Stomach smooth muscle (tissue), 2 donors: ENCODE data around the gene ARL6.

ENCODE experiments used
- H3K27ac ChIP-seq: one replicate; pipeline ENCODE4 v1.7.0; 2013; ENCODE audit warnings: mild to moderate bottlenecking, low read length, inconsistent platforms
- H3K27me3 ChIP-seq, 2 donors: one replicate each; pipeline ENCODE4 v1.7.0; 2013; ENCODE audit warnings: low read length in 2 of 2; ENCODE audit not compliant: insufficient read depth in 2 of 2, control insufficient read depth in 1 of 2
- H3K36me3 ChIP-seq, 2 donors: one replicate each; pipeline ENCODE4 v1.7.0; 2013; ENCODE audit warnings: low read length in 2 of 2; ENCODE audit not compliant: control insufficient read depth in 2 of 2, insufficient read depth in 2 of 2
- H3K4me1 ChIP-seq: one replicate; pipeline ENCODE4 v1.7.0; 2013; ENCODE audit warnings: low read length; ENCODE audit not compliant: control insufficient read depth, insufficient read depth
- H3K4me3 ChIP-seq, 2 donors: one replicate each; pipeline ENCODE4 v1.7.0; 2013; ENCODE audit warnings: low read length in 2 of 2
- H3K9ac ChIP-seq, 2 donors: one replicate each; pipeline ENCODE4 v1.7.0; 2013; ENCODE audit warnings: low read length in 2 of 2, mild to moderate bottlenecking in 1 of 2
- H3K9me3 ChIP-seq, 2 donors: one replicate each; pipeline ENCODE4 v1.7.0; 2013; ENCODE audit warnings: low read length in 2 of 2; ENCODE audit not compliant: control insufficient read depth in 2 of 2
- donor health status: healthy.
- donor health status: Pancreatic carcinoma.

ARL6 gene

GRCh38 chr3:97764407-97765238 is at the start of gene ARL6:
Gene ARL6 (plus strand): TSS chr3:97764758. CDS start chr3:97768108, 3,350 bp downstream.
- peaks cover 3% of the 10 kb centered on the region for H3K4me1 ChIP-seq
- H3K27ac ChIP-seq, result peak within 1 kb of the TSS; percentile 25
- H3K36me3 ChIP-seq, result peaks cover 0 to 2% of the 10 kb centered on the region in 2 donors
- no peaks in the 10 kb centered on the region for H3K27me3 ChIP-seq
- peak within 1 kb of the TSS; percentile 74 to 80 for H3K9ac ChIP-seq
- peak within 1 kb of the TSS; percentile 88 to 95 for H3K4me3 ChIP-seq
- no peaks in the 10 kb centered on the region for H3K9me3 ChIP-seq

GRCh38 chr3:97719156-97719821 is 45.3 kb upstream of the ARL6 start:
- Histone ChIP-seq H3K4me3 (peak overlapping the region in 1 of 2 donors; percentile 44), H3K27me3 (no peaks in the 10 kb centered on the region), H3K9me3 (no peaks in the 10 kb centered on the region)

GRCh38 chr3:97720417-97720816 is 44.1 kb upstream of the ARL6 start:
- H3K27ac ChIP-seq, result no peak overlapping the region
- H3K9me3 ChIP-seq, result no peaks in the 10 kb centered on the region
- H3K36me3 ChIP-seq, result no peaks in the 10 kb centered on the region
- H3K27me3 ChIP-seq, result no peaks in the 10 kb centered on the region
- H3K4me1 ChIP-seq, result no peaks in the 10 kb centered on the region
- no peak overlapping the region for H3K4me3 ChIP-seq
- peak overlapping the region in 1 of 2 donors; percentile 5 for H3K9ac ChIP-seq

More at GRCh38 chr3:97719156-97719821, 45.3 kb upstream of the ARL6 start:
- no peaks in the 10 kb centered on the region for H3K36me3 ChIP-seq
- H3K9ac ChIP-seq, result no peak overlapping the region
- H3K4me1 ChIP-seq, result no peaks in the 10 kb centered on the region
- H3K27ac ChIP-seq, result no peak overlapping the region

GRCh38 chr3:97721446-97721845 is 43.1 kb upstream of the ARL6 start:
- H3K4me1 ChIP-seq, result no peaks in the 10 kb centered on the region
- no peaks in the 10 kb centered on the region for H3K27me3 ChIP-seq
- no peak overlapping the region for H3K27ac ChIP-seq
- H3K9me3 ChIP-seq, result no peaks in the 10 kb centered on the region
- no peaks in the 10 kb centered on the region for H3K36me3 ChIP-seq
- no peak overlapping the region for H3K9ac ChIP-seq
- no peak overlapping the region for H3K4me3 ChIP-seq

- Histone ChIP-seq H3K9ac (no peak overlapping the region), H3K4me3 (no peak overlapping the region), H3K36me3 (no peaks in the 10 kb centered on the region), H3K27ac (no peak overlapping the region), H3K9me3 (no peaks in the 10 kb centered on the region), H3K4me1 (no peaks in the 10 kb centered on the region), H3K27me3 (no peaks in the 10 kb centered on the region)
Measured at GRCh38 chr3:97736928-97737327, 27.6 kb upstream of the ARL6 start.

GRCh38 chr3:97738761-97739160 is 25.8 kb upstream of the ARL6 start:
- Histone ChIP-seq H3K9me3 (no peaks in the 10 kb centered on the region), H3K4me3 (no peak overlapping the region), H3K27me3 (no peaks in the 10 kb centered on the region), H3K9ac (no peak overlapping the region), H3K36me3 (no peaks in the 10 kb centered on the region), H3K27ac (no peak overlapping the region), H3K4me1 (no peaks in the 10 kb centered on the region)

GRCh38 chr3:97742036-97742435 is 22.5 kb upstream of the ARL6 start:
- no peak overlapping the region for H3K4me3 ChIP-seq
- no peak overlapping the region for H3K27ac ChIP-seq
- H3K9me3 ChIP-seq, result no peaks in the 10 kb centered on the region
- no peak overlapping the region for H3K9ac ChIP-seq
- no peaks in the 10 kb centered on the region for H3K36me3 ChIP-seq
- no peaks in the 10 kb centered on the region for H3K27me3 ChIP-seq
- no peaks in the 10 kb centered on the region for H3K4me1 ChIP-seq

- H3K27me3 ChIP-seq, result no peaks in the 10 kb centered on the region
- no peak overlapping the region for H3K27ac ChIP-seq
- no peaks in the 10 kb centered on the region for H3K36me3 ChIP-seq
- H3K9me3 ChIP-seq, result no peaks in the 10 kb centered on the region
- H3K9ac ChIP-seq, result no peak overlapping the region
- H3K4me3 ChIP-seq, result no peak overlapping the region
- H3K4me1 ChIP-seq, result no peaks in the 10 kb centered on the region
Measured at GRCh38 chr3:97744289-97744688, 20.3 kb upstream of the ARL6 start.

GRCh38 chr3:97763586-97764406 is 762 bp upstream of the ARL6 start:
- peaks cover 3% of the 10 kb centered on the region for H3K4me1 ChIP-seq
- peak overlapping the region; percentile 88 to 95 for H3K4me3 ChIP-seq
- no peaks in the 10 kb centered on the region for H3K9me3 ChIP-seq
- H3K27ac ChIP-seq, result peak overlapping the region; percentile 25
- no peaks in the 10 kb centered on the region for H3K27me3 ChIP-seq
- no peaks in the 10 kb centered on the region for H3K36me3 ChIP-seq
- peak overlapping the region; percentile 74 to 80 for H3K9ac ChIP-seq

- Histone ChIP-seq H3K4me3 (peak overlapping the region; percentile 88 to 95), H3K27me3 (no peaks in the 10 kb centered on the region), H3K9me3 (no peaks in the 10 kb centered on the region), H3K27ac (no peak overlapping the region), H3K36me3 (peaks cover 0 to 7% of the 10 kb centered on the region in 2 donors), H3K4me1 (peaks cover 3% of the 10 kb centered on the region), H3K9ac (peak overlapping the region; percentile 1 to 80)
Measured at GRCh38 chr3:97765336-97765735, 778 bp downstream of the ARL6 start.
